Measurements from ENCODE around the gene AFG3L2.

AFG3L2 gene

GRCh38 chr18:12318857-12319256, 58.2 kb downstream of the AFG3L2 start:
- DNase-seq: no peak

GRCh38 chr18:12318334-12318697, 58.7 kb downstream of the AFG3L2 start:
- no peak for DNase-seq

- DNase-seq: no peak
These were observed 59.2 kb downstream of the AFG3L2 start for GRCh38 chr18:12317664-12318333.

GRCh38 chr18:12315911-12316310, 61.1 kb downstream of the AFG3L2 start:
- DNase-seq: no peak

- no peak for DNase-seq
These were observed 61.5 kb downstream of the AFG3L2 start for GRCh38 chr18:12315490-12315889.

GRCh38 chr18:12314591-12315305, 62.3 kb downstream of the AFG3L2 start:
- DNase-seq: no peak

- DNase-seq: no peak
These were observed 63.3 kb downstream of the AFG3L2 start for GRCh38 chr18:12313530-12314245.

- no peak for DNase-seq
These were observed 64.1 kb downstream of the AFG3L2 start for GRCh38 chr18:12312976-12313375.

- DNase-seq: no peak
These were observed 66.3 kb downstream of the AFG3L2 start for GRCh38 chr18:12310762-12311161.

- no peak for DNase-seq
These were observed 67.3 kb downstream of the AFG3L2 start for GRCh38 chr18:12309683-12310198.

- DNase-seq: no peak
These were observed 68.5 kb downstream of the AFG3L2 start for GRCh38 chr18:12308386-12309100.

GRCh38 chr18:12307701-12308385, 69.2 kb downstream of the AFG3L2 start, which contains the start of gene TUBB6:
TUBB6 (plus strand) TSS chr18:12308241; CDS start chr18:12308293, 52 bp downstream.
- no peak for DNase-seq

GRCh38 chr18:12306752-12307700, 70.0 kb downstream of the AFG3L2 start:
- DNase-seq: no peak

- DNase-seq: no peak
These were observed 70.9 kb downstream of the AFG3L2 start for GRCh38 chr18:12305930-12306629.

GRCh38 chr18:12305211-12305610, 71.8 kb downstream of the AFG3L2 start:
- DNase-seq: no peak

GRCh38 chr18:12304351-12305210, 72.4 kb downstream of the AFG3L2 start:
- DNase-seq: no peak

- DNase-seq: no peak
These were observed 74.5 kb downstream of the AFG3L2 start for GRCh38 chr18:12302391-12303147.

- DNase-seq: no peak
These were observed 75.6 kb downstream of the AFG3L2 start for GRCh38 chr18:12301263-12302005.
